BE2C (cell line): ENCODE results near the gene SLC15A1.

Experiments
- DNase-seq: peaks from one replicate; pipeline ENCODE4 v3.0.0-alpha.2; 2020
- H3K27me3 ChIP-seq: fragments of 250-450 bp; sonication (Bioruptor Pico); 2 replicates; pipeline ENCODE4 v1.5.1; 2020; ENCODE audit warnings: mild to moderate bottlenecking
- H3K36me3 ChIP-seq: fragments of 250-450 bp; sonication (Bioruptor Pico); 2 replicates; pipeline ENCODE4 v1.5.1; 2020; ENCODE audit warnings: mild to moderate bottlenecking
- H3K4me1 ChIP-seq: fragments of 250-450 bp; sonication (Bioruptor Pico); 2 replicates; pipeline ENCODE4 v1.5.1; 2020
- H3K4me3 ChIP-seq: 2 replicates; pipeline ENCODE4 v1.5.1; 2011; ENCODE audit warnings: low read depth, low read length
- H3K9me3 ChIP-seq: fragments of 250-450 bp; sonication (Bioruptor Pico); 2 replicates; pipeline ENCODE4 v1.5.1; 2020
- TF ChIP-seq, protein P1 (sequence below): IDR thresholded peaks from 2 replicates; pipeline ENCODE4 v1.5.1; 2012; ENCODE audit warnings: mild to moderate bottlenecking, low read depth, low read length

SLC15A1 gene

DNA sequence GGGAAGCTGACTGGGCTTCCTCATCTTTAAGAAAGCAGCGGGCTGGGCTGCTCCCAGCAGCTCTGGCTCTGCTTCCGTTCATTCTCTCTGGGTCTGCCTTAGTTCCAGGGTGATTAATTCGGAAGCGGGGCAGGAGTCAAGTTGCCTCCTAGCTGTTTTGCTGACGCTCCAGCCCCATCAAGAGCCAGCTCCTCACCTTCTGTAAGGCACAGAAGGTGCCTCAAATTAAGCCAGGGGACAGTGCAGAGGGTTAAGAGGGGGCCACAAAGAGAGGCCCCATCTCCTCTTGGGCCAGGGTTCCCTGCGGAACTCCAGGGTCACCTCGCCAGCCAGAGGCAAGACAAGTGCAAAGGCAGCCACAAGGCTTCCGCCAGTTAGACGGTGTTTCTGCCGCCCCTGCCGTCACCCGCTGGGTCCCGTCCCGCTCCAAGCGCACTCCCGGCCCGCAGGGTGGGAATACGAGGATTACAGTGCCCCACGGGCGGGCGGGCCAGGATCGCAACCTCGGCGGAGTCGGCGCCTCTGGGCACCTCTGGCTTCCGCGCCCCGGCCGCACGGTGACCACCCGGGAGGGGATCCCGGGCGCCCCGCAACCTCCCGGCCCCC, 508 bp downstream of the SLC15A1 start:
- H3K4me3 ChIP-seq: no peak overlapping the region
- TF ChIP-seq, protein P1, sequence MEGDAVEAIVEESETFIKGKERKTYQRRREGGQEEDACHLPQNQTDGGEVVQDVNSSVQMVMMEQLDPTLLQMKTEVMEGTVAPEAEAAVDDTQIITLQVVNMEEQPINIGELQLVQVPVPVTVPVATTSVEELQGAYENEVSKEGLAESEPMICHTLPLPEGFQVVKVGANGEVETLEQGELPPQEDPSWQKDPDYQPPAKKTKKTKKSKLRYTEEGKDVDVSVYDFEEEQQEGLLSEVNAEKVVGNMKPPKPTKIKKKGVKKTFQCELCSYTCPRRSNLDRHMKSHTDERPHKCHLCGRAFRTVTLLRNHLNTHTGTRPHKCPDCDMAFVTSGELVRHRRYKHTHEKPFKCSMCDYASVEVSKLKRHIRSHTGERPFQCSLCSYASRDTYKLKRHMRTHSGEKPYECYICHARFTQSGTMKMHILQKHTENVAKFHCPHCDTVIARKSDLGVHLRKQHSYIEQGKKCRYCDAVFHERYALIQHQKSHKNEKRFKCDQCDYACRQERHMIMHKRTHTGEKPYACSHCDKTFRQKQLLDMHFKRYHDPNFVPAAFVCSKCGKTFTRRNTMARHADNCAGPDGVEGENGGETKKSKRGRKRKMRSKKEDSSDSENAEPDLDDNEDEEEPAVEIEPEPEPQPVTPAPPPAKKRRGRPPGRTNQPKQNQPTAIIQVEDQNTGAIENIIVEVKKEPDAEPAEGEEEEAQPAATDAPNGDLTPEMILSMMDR: no peak
- peaks cover 27% of the 10 kb centered on the region for H3K27me3 ChIP-seq
- DNase-seq: no peak
- no peaks in the 10 kb centered on the region; the same call in 1 of the 2 replicates for H3K9me3 ChIP-seq
- H3K36me3 ChIP-seq: no peaks in the 10 kb centered on the region
- no peaks in the 10 kb centered on the region for H3K4me1 ChIP-seq

DNA sequence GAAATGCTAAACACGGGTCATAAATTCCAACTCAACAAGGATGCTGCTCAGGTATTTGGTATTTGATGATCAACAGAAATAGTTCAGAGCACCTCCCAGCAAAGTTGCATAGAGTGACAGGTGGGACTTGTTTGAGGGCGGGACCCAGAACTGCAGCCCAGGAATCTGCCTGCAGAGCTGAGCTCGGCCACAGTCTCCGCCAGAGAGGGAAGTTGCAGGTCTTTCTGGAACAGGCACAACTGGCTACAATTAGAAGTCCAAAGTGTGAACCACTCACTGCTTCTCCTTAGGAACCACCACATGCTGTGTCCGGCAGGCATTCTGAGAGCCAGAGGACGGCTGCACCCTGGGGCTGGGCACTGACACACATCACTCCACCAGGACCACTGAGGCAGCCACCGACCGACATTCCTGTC, 1.1 kb downstream of the SLC15A1 start:
- Histone ChIP-seq H3K4me1 (no peaks in the 10 kb centered on the region), H3K4me3 (no peak overlapping the region), H3K9me3 (no peaks in the 10 kb centered on the region; the same call in 1 of the 2 replicates), H3K27me3 (peaks cover 27% of the 10 kb centered on the region), H3K36me3 (no peaks in the 10 kb centered on the region)
- DNase-seq: no peak
- TF ChIP-seq, protein P1: no peak

DNA sequence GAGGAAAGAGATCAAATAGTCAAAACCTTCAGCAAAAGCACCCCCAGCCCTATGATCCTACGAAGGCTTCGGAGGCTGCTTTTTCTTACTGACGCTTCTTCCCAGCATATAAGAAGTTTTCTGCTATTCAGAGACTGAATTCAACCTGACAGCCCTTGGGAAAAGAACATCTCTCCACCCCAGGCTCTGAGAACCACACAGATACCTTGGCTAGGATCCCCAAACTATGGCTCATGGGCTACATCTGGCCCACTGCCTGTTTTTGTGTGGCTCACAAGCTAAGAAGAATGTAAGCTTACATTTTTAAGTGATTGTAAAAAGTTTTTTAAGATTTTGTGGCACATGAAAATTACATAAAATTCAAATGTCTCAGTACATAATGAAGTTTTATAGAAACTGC, 3.0 kb downstream of the SLC15A1 start:
- Histone ChIP-seq H3K36me3 (no peaks in the 10 kb centered on the region), H3K9me3 (no peaks in the 10 kb centered on the region; the same call in 1 of the 2 replicates), H3K4me1 (no peaks in the 10 kb centered on the region), H3K27me3 (peaks cover 27% of the 10 kb centered on the region), H3K4me3 (no peak overlapping the region)
- DNase-seq: no peak
- TF ChIP-seq, protein P1: no peak

- no peaks in the 10 kb centered on the region for H3K9me3 ChIP-seq
- no peaks in the 10 kb centered on the region for H3K36me3 ChIP-seq
- DNase-seq: no peak
- H3K4me1 ChIP-seq: no peaks in the 10 kb centered on the region
- H3K4me3 ChIP-seq: no peak overlapping the region
- peaks cover 14% of the 10 kb centered on the region for H3K27me3 ChIP-seq
- TF ChIP-seq, protein P1: no peak
These were observed 5.5 kb downstream of the SLC15A1 start for GRCh38 chr13:98746968-98747367.

DNA sequence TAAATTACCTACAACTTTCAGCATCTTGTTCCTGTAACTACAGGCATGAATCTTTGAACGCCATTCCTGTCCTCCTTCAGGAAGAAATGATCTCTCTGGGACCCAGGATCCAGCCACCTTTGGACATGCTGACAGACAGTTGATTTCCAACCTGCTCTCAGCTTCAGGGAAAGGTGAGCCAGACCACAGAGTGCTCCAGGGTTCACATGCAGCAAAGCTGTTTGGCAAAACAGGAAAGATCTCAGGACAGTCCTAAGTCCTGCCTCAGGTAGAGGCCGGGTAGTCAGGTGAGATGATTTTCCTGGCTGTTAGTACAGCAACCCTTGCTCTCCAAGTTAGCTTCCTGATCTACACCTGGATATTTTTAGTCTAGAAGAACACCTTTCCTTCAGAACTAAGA, 9.1 kb downstream of the SLC15A1 start:
- TF ChIP-seq, protein P1: no peak
- DNase-seq: no peak
- Histone ChIP-seq H3K4me1 (no peaks in the 10 kb centered on the region), H3K4me3 (no peak overlapping the region), H3K27me3 (no peaks in the 10 kb centered on the region), H3K9me3 (no peaks in the 10 kb centered on the region), H3K36me3 (no peaks in the 10 kb centered on the region)

DNA sequence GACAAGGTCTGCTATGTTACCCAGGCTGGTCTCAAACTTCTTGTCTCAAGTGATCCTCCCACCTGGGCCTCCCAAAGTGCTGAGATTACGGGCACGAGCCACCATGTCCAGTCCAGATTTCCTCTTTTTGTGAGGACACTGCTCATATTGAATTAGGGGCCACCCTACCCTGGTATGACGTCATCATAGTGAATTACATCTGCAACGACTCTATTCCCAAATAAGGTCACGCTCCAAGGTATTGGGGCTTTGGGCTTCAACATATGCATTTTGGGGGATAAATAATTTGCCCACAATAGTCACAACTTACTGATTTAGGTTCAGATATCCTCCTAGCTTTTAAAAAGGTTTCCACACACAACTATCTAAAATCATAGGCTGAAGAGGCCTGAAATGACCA, 9.5 kb downstream of the SLC15A1 start:
- Histone ChIP-seq H3K4me1 (no peaks in the 10 kb centered on the region), H3K36me3 (no peaks in the 10 kb centered on the region), H3K27me3 (no peaks in the 10 kb centered on the region), H3K9me3 (no peaks in the 10 kb centered on the region), H3K4me3 (no peak overlapping the region)
- no peak for DNase-seq
- TF ChIP-seq, protein P1: no peak
